Thoracic aorta (tissue), 2 donors: ENCODE data around the gene PITPNC1. TPM values are rescaled to one million over a fixed set of nuclear protein-coding genes. Genes with fewer than 3 reads are reported as not detected.

Experiments
- ATAC-seq: fragments of 150-250 bp; one replicate; pipeline ENCODE4 v1.8.0; 2017; ENCODE audit warnings: low read depth; ENCODE audit not compliant: insufficient number of reproducible peaks, low FRiP score
- DNase-seq: peaks from one replicate; pipeline ENCODE4 v3.0.0-alpha.2; 2020; ENCODE audit warnings: low spot score
- H3K27ac ChIP-seq, 2 donors: fragments of 200-600 bp; sonication (generic); 1 replicate in 1 of 2; 2 replicates in 1 of 2; pipeline ENCODE4 v1.5.1; 2016; ENCODE audit warnings: mild to moderate bottlenecking in 2 of 2, moderate library complexity in 2 of 2
- H3K27me3 ChIP-seq: fragments of 200-600 bp; sonication (generic); replicated peaks from 2 replicates; pipeline ENCODE4 v1.6.0; 2016; ENCODE audit warnings: mild to moderate bottlenecking; ENCODE audit not compliant: insufficient read depth
- H3K36me3 ChIP-seq: fragments of 200-600 bp; sonication (generic); one replicate; pipeline ENCODE4 v1.5.1; 2016
- H3K4me1 ChIP-seq, 2 donors: fragments of 200-600 bp; sonication (generic); 1 replicate in 1 of 2; 2 replicates in 1 of 2; pipeline versions ENCODE4 v1.5.1 to v1.6.0; 2016; ENCODE audit warnings: low read depth in 2 of 2, mild to moderate bottlenecking in 1 of 2; ENCODE audit not compliant: control insufficient read depth in 1 of 2
- H3K4me3 ChIP-seq: fragments of 200-600 bp; sonication (generic); 2 replicates; pipeline ENCODE4 v1.5.1; 2016; ENCODE audit warnings: mild to moderate bottlenecking
- H3K9me3 ChIP-seq: fragments of 200-600 bp; sonication (generic); 2 replicates; pipeline ENCODE4 v1.5.1; 2016
- CTCF ChIP-seq: fragments of 200-600 bp; sonication (generic); IDR thresholded peaks from one replicate; pipeline ENCODE4 v1.5.1; 2019; ENCODE audit warnings: antibody characterized with exemption
- total RNA-seq, 2 donors: library from RNA; depleted of rRNA; stranded (reverse); fragments of >200 nt; gene quantifications; one replicate each; pipeline versions ENCODE4 v1.1.0 to v1.2.3, GENCODE V29; 2016

PITPNC1 gene
- total RNA-seq, 2 donors from 2014 or later, result 8.4 to 28.8 TPM

GRCh38 chr17:67503739-67504138 is 126.7 kb downstream of the PITPNC1 start:
- DNase-seq, result no peak
- no peaks in the 10 kb centered on the region for H3K27me3 ChIP-seq
- H3K9me3 ChIP-seq, result no peaks in the 10 kb centered on the region
- H3K4me1 ChIP-seq, result no peaks in the 10 kb centered on the region
- H3K36me3 ChIP-seq, result no peaks in the 10 kb centered on the region
- no peak for TF ChIP-seq CTCF
- no peak overlapping the region for H3K27ac ChIP-seq
- H3K4me3 ChIP-seq, result no peak overlapping the region
- ATAC-seq, result no peak

- DNase-seq, result no peak
- H3K9me3 ChIP-seq, result no peaks in the 10 kb centered on the region
- H3K4me3 ChIP-seq, result no peak overlapping the region
- H3K27me3 ChIP-seq, result no peaks in the 10 kb centered on the region
- ATAC-seq, result no peak
- no peaks in the 10 kb centered on the region for H3K36me3 ChIP-seq
- no peak overlapping the region for H3K27ac ChIP-seq
- TF ChIP-seq CTCF, result no peak
- H3K4me1 ChIP-seq, result no peaks in the 10 kb centered on the region
Measured at GRCh38 chr17:67504182-67504581, 127.1 kb downstream of the PITPNC1 start.

- H3K36me3 ChIP-seq, result no peaks in the 10 kb centered on the region
- no peak for ATAC-seq
- no peak for DNase-seq
- no peak overlapping the region for H3K4me3 ChIP-seq
- H3K4me1 ChIP-seq, result peaks cover 2 to 10% of the 10 kb centered on the region in 2 donors
- no peaks in the 10 kb centered on the region for H3K9me3 ChIP-seq
- no peak for TF ChIP-seq CTCF
- no peaks in the 10 kb centered on the region for H3K27me3 ChIP-seq
- H3K27ac ChIP-seq, result no peak overlapping the region
Measured at GRCh38 chr17:67506966-67507365, 129.9 kb downstream of the PITPNC1 start.

- ATAC-seq (peak; percentile 13), DNase-seq (no peak)
- no peak for TF ChIP-seq CTCF
- Histone ChIP-seq H3K27me3 (no peaks in the 10 kb centered on the region), H3K36me3 (no peaks in the 10 kb centered on the region), H3K4me1 (peaks cover 2 to 10% of the 10 kb centered on the region in 2 donors), H3K9me3 (no peaks in the 10 kb centered on the region), H3K4me3 (peak overlapping the region; percentile 39), H3K27ac (peak overlapping the region in 1 of 2 donors; percentile 21)
Measured at GRCh38 chr17:67509390-67510287, 132.6 kb downstream of the PITPNC1 start.

- Histone ChIP-seq H3K36me3 (no peaks in the 10 kb centered on the region), H3K4me3 (no peak overlapping the region), H3K27me3 (no peaks in the 10 kb centered on the region), H3K4me1 (peaks cover 2 to 10% of the 10 kb centered on the region in 2 donors), H3K9me3 (no peaks in the 10 kb centered on the region), H3K27ac (no peak overlapping the region)
- no peak for ATAC-seq
- TF ChIP-seq CTCF, result no peak
- DNase-seq, result no peak
Measured at GRCh38 chr17:67511012-67511411, 133.9 kb downstream of the PITPNC1 start.
